Activated CD8-positive, alpha-beta memory T cell treated with anti-CD3 and anti-CD28 coated beads, Interleukin-2, amount 50 U/mL, for 1 hour (primary cell): ENCODE measurements around the gene MAGEA8.
"Not testable (repeated sequence)": the region's sequence is repeated elsewhere in the genome, so short reads cannot be mapped to it uniquely, and the experiment has no call there.

ENCODE experiments used
- DNase-seq: peaks from one replicate; pipeline ENCODE4 v3.0.0-alpha.2; 2020; ENCODE audit errors: extremely low read depth

Gene MAGEA8

GRCh38 chrX:149903889-149904748, 23.1 kb downstream of the MAGEA8 start:
- no peak for DNase-seq

GRCh38 chrX:149908308-149908707, 27.3 kb downstream of the MAGEA8 start:
- DNase-seq, result no peak

- DNase-seq, result no peak
Measured at GRCh38 chrX:149908727-149909126, 27.7 kb downstream of the MAGEA8 start.

- DNase-seq, result no peak
Measured at GRCh38 chrX:149909324-149910177, 28.6 kb downstream of the MAGEA8 start.

GRCh38 chrX:149910178-149910695, 29.3 kb downstream of the MAGEA8 start:
- DNase-seq, result no peak

- DNase-seq, result no peak
Measured at GRCh38 chrX:149916745-149917392, 35.9 kb downstream of the MAGEA8 start.

GRCh38 chrX:149923836-149924235, 42.9 kb downstream of the MAGEA8 start:
- DNase-seq, result not testable (repeated sequence)

GRCh38 chrX:149924434-149924833, 43.5 kb downstream of the MAGEA8 start:
- not testable (repeated sequence) for DNase-seq

- not testable (repeated sequence) for DNase-seq
Measured at GRCh38 chrX:149927245-149927963, 46.4 kb downstream of the MAGEA8 start.

- not testable (repeated sequence) for DNase-seq
Measured at GRCh38 chrX:149927964-149928258, 46.9 kb downstream of the MAGEA8 start.

- DNase-seq, result not testable (repeated sequence)
Measured at GRCh38 chrX:149928635-149929034, 47.7 kb downstream of the MAGEA8 start.

GRCh38 chrX:149929400-149929799, 48.4 kb downstream of the MAGEA8 start, which contains the start of gene HSFX4:
Gene HSFX4 (plus strand): TSS chrX:149929573. CDS start chrX:149929645, 72 bp downstream.
- not testable (repeated sequence) for DNase-seq

- not testable (repeated sequence) for DNase-seq
Measured at GRCh38 chrX:149931355-149931754, 50.4 kb downstream of the MAGEA8 start.

- not testable (repeated sequence) for DNase-seq
Measured at GRCh38 chrX:149932150-149932549, 51.2 kb downstream of the MAGEA8 start.

- not testable (repeated sequence) for DNase-seq
Measured at GRCh38 chrX:149932970-149933369, 52.0 kb downstream of the MAGEA8 start.

GRCh38 chrX:149933547-149933946, 52.6 kb downstream of the MAGEA8 start:
- DNase-seq, result not testable (repeated sequence)
